HG03159 (cell line): Measurements from ENCODE around the gene EVL.

Experiments
- ATAC-seq: cut with Tn5 transposase; IDR thresholded peaks from one replicate; pipeline ENCODE4 v1.9.1; 2021; ENCODE audit warnings: mild to moderate bottlenecking, moderate library complexity; ENCODE audit not compliant: unreplicated experiment

The EVL gene

GRCh38 chr14:100106250-100107112 lies 41.3 kb downstream of the EVL start:
- ATAC-seq, result no peak

GRCh38 chr14:100107236-100107635 lies 42.0 kb downstream of the EVL start:
- no peak for ATAC-seq

- ATAC-seq, result peak; percentile 64
These were observed 43.0 kb downstream of the EVL start for GRCh38 chr14:100108042-100108825.

GRCh38 chr14:100108840-100109593 lies 43.8 kb downstream of the EVL start:
- no peak for ATAC-seq

- no peak for ATAC-seq
These were observed 44.4 kb downstream of the EVL start for GRCh38 chr14:100109594-100109955.

- ATAC-seq, result no peak
These were observed 45.6 kb downstream of the EVL start for GRCh38 chr14:100110816-100111215.

- no peak for ATAC-seq
These were observed 46.9 kb downstream of the EVL start for GRCh38 chr14:100111931-100112704.

GRCh38 chr14:100114109-100114765 lies 49.0 kb downstream of the EVL start:
- ATAC-seq, result no peak

- no peak for ATAC-seq
These were observed 50.0 kb downstream of the EVL start for GRCh38 chr14:100115236-100115635.

- ATAC-seq, result no peak
These were observed 50.5 kb downstream of the EVL start for GRCh38 chr14:100115726-100116125.

- ATAC-seq, result no peak
These were observed 50.9 kb downstream of the EVL start for GRCh38 chr14:100116134-100116533.

- no peak for ATAC-seq
These were observed 51.8 kb downstream of the EVL start for GRCh38 chr14:100117026-100117425.

GRCh38 chr14:100117633-100118395 lies 52.6 kb downstream of the EVL start:
- ATAC-seq, result no peak

- ATAC-seq, result no peak
These were observed 53.3 kb downstream of the EVL start for GRCh38 chr14:100118396-100119011.

GRCh38 chr14:100119251-100119650 lies 54.0 kb downstream of the EVL start:
- no peak for ATAC-seq

GRCh38 chr14:100120522-100121269 lies 55.5 kb downstream of the EVL start:
- no peak for ATAC-seq

- ATAC-seq, result no peak
These were observed 56.6 kb downstream of the EVL start for GRCh38 chr14:100121643-100122480.
